CD4-positive, alpha-beta T cell treated with Interleukin-21 for 1 hour (primary cell): ENCODE data around the gene GON7.

Experiments used
- DNase-seq: peaks from one replicate; pipeline ENCODE4 v3.0.0-alpha.2; 2020

Gene GON7

DNA sequence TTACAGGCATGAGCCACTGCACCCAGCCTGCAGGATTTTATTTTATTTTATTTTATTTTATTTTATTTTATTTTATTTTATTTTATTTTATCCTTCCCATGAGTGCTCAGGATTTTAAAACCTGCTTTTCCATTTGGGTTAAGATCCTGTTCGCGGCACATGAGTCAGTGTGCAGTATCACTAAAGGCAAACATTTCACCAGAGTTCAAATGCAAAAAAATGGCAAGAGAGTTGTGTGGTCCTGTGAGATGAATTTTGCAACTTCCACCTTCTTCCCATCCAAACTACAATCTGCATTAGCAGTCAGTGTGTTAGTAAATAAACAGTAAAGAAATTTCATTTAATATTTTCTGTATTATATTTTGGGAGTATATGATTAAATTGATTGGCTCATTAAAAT, 51.2 kb downstream of the GON7 start:
- no peak for DNase-seq

DNA sequence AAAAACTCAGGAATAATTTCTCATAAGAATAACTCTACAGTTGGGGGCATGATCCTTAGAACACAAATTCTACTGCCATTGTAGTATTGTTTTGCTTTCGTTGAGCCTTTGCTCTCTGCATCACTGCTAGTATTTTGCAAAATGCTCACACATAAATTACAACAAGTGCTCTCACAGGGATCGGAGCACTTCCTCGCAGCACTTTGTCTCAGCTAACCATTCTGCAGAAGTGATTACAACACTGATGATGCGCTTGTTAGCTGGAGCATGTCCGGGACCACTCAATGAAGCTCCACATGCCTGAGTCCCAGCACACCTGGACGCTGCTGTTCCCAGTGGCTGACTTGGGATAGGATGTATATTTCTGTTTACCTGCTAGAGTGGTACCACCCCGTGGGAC, 53.7 kb downstream of the GON7 start:
- DNase-seq: no peak
